NCI-H1092 (cell line): ENCODE results near the gene DBH.

ENCODE experiments used
- DNase-seq: peaks from one replicate; lab custom pipeline; 2025; lab: John Stamatoyannopoulos, UW

Gene DBH

GRCh38 chr9:133643362-133643755 lies 7.2 kb downstream of the DBH start:
- DNase-seq = no peak

- no peak for DNase-seq
Measured at GRCh38 chr9:133643978-133644760, 8.0 kb downstream of the DBH start.

- no peak for DNase-seq
Measured at GRCh38 chr9:133645021-133645765, 9.0 kb downstream of the DBH start.

- DNase-seq = no peak
Measured at GRCh38 chr9:133647148-133647547, 11.0 kb downstream of the DBH start.

GRCh38 chr9:133647765-133648469 lies 11.8 kb downstream of the DBH start:
- no peak for DNase-seq

- no peak for DNase-seq
Measured at GRCh38 chr9:133649194-133649593, 13.0 kb downstream of the DBH start.

- DNase-seq = no peak
Measured at GRCh38 chr9:133650026-133650425, 13.9 kb downstream of the DBH start.

GRCh38 chr9:133653638-133654037 lies 17.5 kb downstream of the DBH start:
- peak; percentile 47 for DNase-seq

GRCh38 chr9:133654736-133655657 lies 18.8 kb downstream of the DBH start:
- no peak for DNase-seq

GRCh38 chr9:133655701-133656100 lies 19.5 kb downstream of the DBH start:
- no peak for DNase-seq

GRCh38 chr9:133656211-133657119 lies 20.3 kb downstream of the DBH start:
- DNase-seq = no peak

- peak; percentile 66 for DNase-seq
Measured at GRCh38 chr9:133657120-133657661, 21.0 kb downstream of the DBH start.

GRCh38 chr9:133658442-133659431 lies 22.6 kb downstream of the DBH start:
- DNase-seq = peak; percentile 47

GRCh38 chr9:133659516-133659915 lies 23.4 kb downstream of the DBH start:
- DNase-seq = no peak

- DNase-seq = no peak
Measured at GRCh38 chr9:133661846-133662540, 25.8 kb downstream of the DBH start.

GRCh38 chr9:133664173-133665050 lies 28.2 kb downstream of the DBH start:
- DNase-seq = peak; percentile 63

- no peak for DNase-seq
Measured at GRCh38 chr9:133665096-133665495, 28.9 kb downstream of the DBH start.
